Amniotic stem cell (primary cell): ENCODE data around the gene RNASE12.
"Not testable (repeated sequence)": the region's sequence is repeated elsewhere in the genome, so short reads cannot be mapped to it uniquely, and the experiment has no call there.

Source experiments
- DNase-seq: peaks from one replicate; lab custom pipeline; 2025; lab: John Stamatoyannopoulos, UW

RNASE12 gene

GRCh38 chr14:20591235-20591634 is at the start of gene RNASE12:
TSS of gene RNASE12 (minus strand) at chr14:20591376. CDS start at chr14:20590723, 653 bp downstream.
- no peak for DNase-seq

GRCh38 chr14:20632831-20633691 is 41.9 kb upstream of the RNASE12 start:
- DNase-seq, result peak; percentile 43

GRCh38 chr14:20632448-20632830 is 41.3 kb upstream of the RNASE12 start:
- no peak for DNase-seq

- DNase-seq, result peak; percentile 8
Measured at GRCh38 chr14:20631880-20632389, 40.8 kb upstream of the RNASE12 start.

GRCh38 chr14:20631023-20631879 is 40.1 kb upstream of the RNASE12 start:
- no peak for DNase-seq

- no peak for DNase-seq
Measured at GRCh38 chr14:20630340-20631022, 39.3 kb upstream of the RNASE12 start.

- no peak for DNase-seq
Measured at GRCh38 chr14:20628063-20628854, 37.1 kb upstream of the RNASE12 start.

- DNase-seq, result no peak
Measured at GRCh38 chr14:20627346-20628027, 36.3 kb upstream of the RNASE12 start.

- DNase-seq, result no peak
Measured at GRCh38 chr14:20626274-20626673, 35.1 kb upstream of the RNASE12 start.

GRCh38 chr14:20624495-20625070 is 33.4 kb upstream of the RNASE12 start:
- DNase-seq, result no peak

- DNase-seq, result no peak
Measured at GRCh38 chr14:20623798-20624197, 32.6 kb upstream of the RNASE12 start.

GRCh38 chr14:20622816-20623291 is 31.7 kb upstream of the RNASE12 start:
- DNase-seq, result no peak

- DNase-seq, result no peak
Measured at GRCh38 chr14:20620798-20621478, 29.8 kb upstream of the RNASE12 start.

GRCh38 chr14:20619688-20620087 is 28.5 kb upstream of the RNASE12 start:
- DNase-seq, result not testable (repeated sequence)

GRCh38 chr14:20618271-20618749 is 27.1 kb upstream of the RNASE12 start:
- DNase-seq, result no peak

GRCh38 chr14:20617138-20618003 is 26.2 kb upstream of the RNASE12 start:
- no peak for DNase-seq

- DNase-seq, result no peak
Measured at GRCh38 chr14:20615996-20616395, 24.8 kb upstream of the RNASE12 start.

- no peak for DNase-seq
Measured at GRCh38 chr14:20614038-20614840, 23.1 kb upstream of the RNASE12 start.
